ENCODE data around the gene POLR2J.
"Not testable (repeated sequence)": the region's sequence is repeated elsewhere in the genome, so short reads cannot be mapped to it uniquely, and the experiment has no call there.

DNA sequence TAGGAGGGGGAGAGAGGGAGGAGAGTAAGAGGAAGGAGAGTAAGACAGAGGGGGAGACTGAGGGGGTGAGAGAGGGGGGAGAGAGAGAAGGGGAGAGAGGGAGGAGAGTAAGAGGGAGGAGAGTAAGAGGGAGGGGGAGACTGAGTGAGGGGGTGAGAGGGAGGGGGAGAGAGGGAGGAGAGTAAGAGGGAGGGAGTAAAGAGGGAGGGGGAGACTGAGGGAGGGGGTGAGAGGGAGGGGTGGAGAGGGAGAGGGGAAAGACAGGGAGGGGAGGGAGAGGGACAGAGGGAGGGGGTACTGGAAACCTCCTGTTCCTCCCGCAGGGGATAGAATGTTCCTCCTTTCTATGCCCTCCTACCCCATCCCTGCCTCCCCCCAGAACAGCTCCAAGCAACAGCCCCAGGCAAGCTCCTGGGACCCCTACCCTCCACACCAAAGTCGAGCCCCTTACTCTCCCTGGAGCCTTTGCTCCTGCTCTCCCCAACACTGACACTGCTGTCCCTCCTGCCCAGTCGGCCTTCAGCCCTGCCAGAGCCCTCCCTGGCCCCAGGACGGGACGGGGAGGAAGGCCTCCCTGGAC is 34.0 kb upstream of the POLR2J start:
- TF ChIP-seq, protein P1, sequence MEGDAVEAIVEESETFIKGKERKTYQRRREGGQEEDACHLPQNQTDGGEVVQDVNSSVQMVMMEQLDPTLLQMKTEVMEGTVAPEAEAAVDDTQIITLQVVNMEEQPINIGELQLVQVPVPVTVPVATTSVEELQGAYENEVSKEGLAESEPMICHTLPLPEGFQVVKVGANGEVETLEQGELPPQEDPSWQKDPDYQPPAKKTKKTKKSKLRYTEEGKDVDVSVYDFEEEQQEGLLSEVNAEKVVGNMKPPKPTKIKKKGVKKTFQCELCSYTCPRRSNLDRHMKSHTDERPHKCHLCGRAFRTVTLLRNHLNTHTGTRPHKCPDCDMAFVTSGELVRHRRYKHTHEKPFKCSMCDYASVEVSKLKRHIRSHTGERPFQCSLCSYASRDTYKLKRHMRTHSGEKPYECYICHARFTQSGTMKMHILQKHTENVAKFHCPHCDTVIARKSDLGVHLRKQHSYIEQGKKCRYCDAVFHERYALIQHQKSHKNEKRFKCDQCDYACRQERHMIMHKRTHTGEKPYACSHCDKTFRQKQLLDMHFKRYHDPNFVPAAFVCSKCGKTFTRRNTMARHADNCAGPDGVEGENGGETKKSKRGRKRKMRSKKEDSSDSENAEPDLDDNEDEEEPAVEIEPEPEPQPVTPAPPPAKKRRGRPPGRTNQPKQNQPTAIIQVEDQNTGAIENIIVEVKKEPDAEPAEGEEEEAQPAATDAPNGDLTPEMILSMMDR (IDR thresholded peaks at IDR 0.05), result not testable (repeated sequence)
- TF ChIP-seq POLR2A (IDR thresholded peaks at IDR 0.05), result not testable (repeated sequence)
